Cardiac septum (tissue), 1 donor: Measurements from ENCODE around the gene RHBG. TPM values are rescaled to one million over a fixed set of nuclear protein-coding genes. Genes with fewer than 3 reads are reported as not detected.

Experiments
- DNase-seq: peaks from one replicate; pipeline ENCODE4 v3.0.0-alpha.2; 2020; ENCODE audit warnings: low spot score
- intact Hi-C: fragments of 100-400 bp; cut with DNase I; formaldehyde crosslinking; loops from one replicate; pipeline ENCODE4 v1.14.0; 2022
- total RNA-seq: library from RNA; stranded (reverse); fragmentation: NEBNext Ultra II Directional; extraction: Animal tissue kit (Norgen Biotek cat#: 25700); gene quantifications from one replicate; pipeline ENCODE4 v1.2.1, GENCODE V29; 2021
- donor health status: DM: no; HTN: no; CAD: no.

The RHBG gene
- total RNA-seq, 1 donor from 2014 or later: not detected

DNA sequence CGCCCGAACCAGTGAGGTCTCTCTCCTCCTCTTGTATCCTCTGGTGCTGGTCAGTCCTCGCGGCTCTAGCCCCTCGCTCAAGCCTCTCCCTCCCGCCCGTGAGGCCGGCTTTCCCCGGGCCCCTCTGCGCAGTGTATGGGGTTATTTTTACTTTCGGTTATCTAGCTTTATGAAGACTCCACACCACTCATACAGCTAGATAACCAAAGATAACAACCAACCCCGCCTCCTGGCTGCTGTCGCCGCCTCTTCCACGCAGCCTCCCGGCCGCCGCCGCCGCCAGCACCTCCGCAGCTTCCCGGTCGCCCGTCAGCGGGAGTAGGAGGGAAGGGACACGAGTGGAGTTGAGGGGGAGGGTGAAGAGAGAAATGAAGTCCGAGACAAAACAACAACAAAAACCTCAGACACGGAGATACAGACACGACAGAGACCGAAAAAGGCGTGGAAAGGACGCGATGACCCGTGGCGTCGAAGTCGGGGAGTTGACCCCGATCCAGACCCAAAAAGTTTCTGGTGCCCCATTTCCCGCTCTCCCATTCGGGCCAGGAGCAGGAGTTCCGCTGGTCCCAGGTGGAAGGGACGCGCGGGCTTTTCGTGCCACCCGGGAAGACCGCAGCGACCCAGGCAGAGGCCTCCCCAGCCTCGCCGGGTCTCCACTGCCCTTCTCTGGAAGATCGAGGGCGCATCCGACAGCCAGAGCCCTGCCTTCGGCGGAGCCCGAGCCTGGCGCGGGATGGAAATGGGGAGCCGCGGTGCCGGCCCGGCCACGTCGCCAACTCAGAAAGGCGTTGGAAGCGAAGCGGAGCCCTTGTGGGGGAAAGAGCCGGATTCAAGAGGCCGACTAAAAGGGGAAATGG is 51.4 kb downstream of the RHBG start:
- intact Hi-C loops: no loop called here
- no peak for DNase-seq

- peak; percentile 88 for DNase-seq
- intact Hi-C loops: no loop called here
Measured at GRCh38 chr1:156421062-156421938, 52.3 kb downstream of the RHBG start.

DNA sequence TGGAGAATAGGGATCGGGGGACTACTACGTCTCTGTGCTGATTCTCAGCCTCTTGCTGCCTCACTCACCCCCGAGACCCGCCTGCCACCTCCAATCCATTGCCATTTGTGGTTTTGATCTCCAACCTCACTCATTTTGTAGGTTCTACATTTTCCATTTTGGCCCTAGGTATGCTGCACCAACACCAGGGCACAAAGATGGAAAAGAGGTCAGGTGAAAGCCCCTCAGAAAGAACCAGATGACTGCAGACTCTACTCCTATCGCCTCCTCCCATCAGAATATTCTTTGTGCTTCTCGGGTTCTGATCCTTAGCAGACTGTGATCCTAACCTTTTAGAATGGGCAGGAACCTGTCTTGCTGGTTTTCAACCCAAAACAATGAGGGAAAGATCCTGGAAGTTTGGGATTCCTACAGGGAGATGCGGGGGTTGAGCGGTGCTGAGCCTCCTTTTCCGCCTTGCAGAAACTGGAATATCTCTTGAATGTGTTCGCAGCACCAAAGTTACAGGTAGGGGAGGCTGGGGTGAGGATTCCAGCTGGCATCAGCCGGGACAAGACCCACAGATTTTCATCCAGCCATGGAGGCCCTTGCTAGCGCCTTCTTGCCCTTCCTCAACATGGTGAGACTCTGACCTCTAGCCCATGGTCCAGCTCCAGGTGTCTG is 53.1 kb downstream of the RHBG start:
- DNase-seq: no peak
- intact Hi-C loops: no loop called here

- DNase-seq: no peak
- intact Hi-C loops: no loop called here
Measured at GRCh38 chr1:156422602-156423091, 53.6 kb downstream of the RHBG start.

- intact Hi-C loops: no loop called here
- no peak for DNase-seq
Measured at GRCh38 chr1:156423422-156424352, 54.7 kb downstream of the RHBG start.

GRCh38 chr1:156424806-156425432 is 55.9 kb downstream of the RHBG start:
- no peak for DNase-seq
- intact Hi-C loops: no loop called here

DNA sequence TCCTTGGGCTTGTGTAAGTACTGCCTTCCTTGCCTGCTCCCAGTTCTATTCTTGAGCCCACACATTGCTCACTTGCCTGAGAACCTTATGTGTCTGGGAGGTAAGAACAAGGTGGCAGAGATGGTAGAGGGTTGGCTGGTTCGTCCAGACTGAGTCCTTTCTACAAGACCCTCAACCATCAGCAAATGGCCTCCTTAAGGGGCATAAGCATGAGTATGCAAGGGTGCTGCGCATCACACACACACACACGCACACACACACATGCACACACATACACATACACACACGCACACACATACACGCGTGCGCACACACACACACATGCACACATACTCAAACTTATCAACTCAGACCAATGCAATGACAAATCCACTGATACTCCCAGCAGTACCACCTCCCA is 56.9 kb downstream of the RHBG start:
- intact Hi-C loops: no loop called here
- no peak for DNase-seq

DNA sequence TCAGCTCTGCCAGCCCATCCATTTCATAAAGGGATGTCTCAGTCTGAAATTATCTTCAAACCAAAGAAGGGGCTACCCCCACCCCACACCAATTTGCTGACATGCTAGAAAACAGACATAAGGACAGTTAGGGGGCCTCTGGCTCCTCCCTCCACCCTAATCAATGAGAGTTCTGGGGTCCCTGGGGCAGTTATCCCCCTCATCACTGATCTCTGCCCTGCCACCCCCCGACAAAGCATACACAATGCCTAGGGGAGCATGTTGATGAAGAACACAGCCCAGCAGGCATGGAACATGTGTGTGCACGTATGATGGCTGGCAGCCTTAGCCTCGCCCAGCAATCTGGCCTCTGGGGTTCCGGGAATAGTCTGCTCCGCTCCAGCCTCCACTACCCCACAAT is 58.9 kb downstream of the RHBG start:
- intact Hi-C loops: no loop called here

GRCh38 chr1:156428746-156429288 is 59.8 kb downstream of the RHBG start:
- no peak for DNase-seq
- intact Hi-C loops: no loop called here

More for the DNA sequence above, 58.9 kb downstream of the RHBG start:
- DNase-seq: no peak

- intact Hi-C loops: no loop called here
- DNase-seq: no peak
Measured at GRCh38 chr1:156429313-156430060, 60.5 kb downstream of the RHBG start.

GRCh38 chr1:156430303-156430702 is 61.3 kb downstream of the RHBG start:
- intact Hi-C loops: no loop called here
- no peak for DNase-seq

DNA sequence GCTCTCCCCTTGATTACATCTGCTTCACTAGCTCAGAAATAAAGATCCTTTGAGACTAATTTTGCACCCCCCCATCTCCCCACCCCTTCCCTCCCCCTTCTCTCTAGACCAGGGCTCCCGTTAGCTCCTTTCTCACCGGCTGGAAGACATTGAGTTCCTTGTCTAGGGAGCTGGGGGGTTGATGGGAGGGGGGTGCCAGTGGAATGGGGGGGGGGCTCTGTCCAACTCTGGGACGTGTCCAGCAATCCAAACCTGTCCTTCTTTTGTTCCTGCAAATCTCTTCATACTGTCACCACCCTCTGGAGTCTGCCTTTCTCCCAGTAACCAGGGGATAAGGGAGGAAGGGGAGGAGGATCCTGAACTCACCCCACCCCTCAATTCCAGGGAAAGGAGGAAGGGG is 61.9 kb downstream of the RHBG start:
- no peak for DNase-seq
- intact Hi-C loops: no loop called here

GRCh38 chr1:156431366-156431765 is 62.4 kb downstream of the RHBG start:
- intact Hi-C loops: no loop called here

GRCh38 chr1:156431769-156432668 is 63.0 kb downstream of the RHBG start:
- intact Hi-C loops: no loop called here
- no peak for DNase-seq

More at GRCh38 chr1:156431366-156431765, 62.4 kb downstream of the RHBG start:
- DNase-seq: no peak

DNA sequence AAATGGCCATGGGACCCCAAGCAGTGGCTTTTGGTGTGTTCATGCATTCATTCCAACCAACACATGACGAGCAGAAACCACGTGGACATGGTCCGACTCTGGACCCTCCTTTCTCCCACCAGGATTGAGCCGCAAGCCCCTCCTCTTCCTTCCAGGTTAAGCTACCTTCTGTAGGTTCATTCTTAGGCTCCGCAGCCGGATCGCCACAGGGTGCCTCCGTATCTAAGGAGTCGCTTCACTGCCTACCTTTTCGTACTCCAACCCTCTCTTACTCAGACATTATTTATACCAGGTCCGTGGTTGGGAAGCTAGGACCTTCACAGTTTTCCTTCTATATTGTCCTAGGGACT is 63.6 kb downstream of the RHBG start:
- DNase-seq: no peak
- intact Hi-C loops: no loop called here

DNA sequence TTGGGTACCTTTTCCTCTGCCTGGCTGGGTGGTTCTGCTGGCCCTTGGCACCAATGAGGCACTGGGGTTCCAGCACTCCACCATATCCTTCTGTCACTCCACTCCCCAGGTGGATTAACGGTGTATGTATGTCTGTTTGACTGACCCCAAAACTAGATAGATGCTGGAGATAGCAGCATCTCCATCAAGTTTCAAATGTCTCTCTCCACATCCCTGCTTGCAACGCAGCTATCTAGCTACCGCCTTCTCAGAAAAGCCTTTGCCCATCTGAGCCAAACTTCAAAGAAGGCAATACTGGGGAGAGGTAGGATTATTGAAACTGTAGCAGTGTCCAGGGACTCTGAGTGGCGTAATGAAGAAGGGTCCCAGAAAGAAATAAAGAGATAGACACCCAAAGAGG is 64.0 kb downstream of the RHBG start:
- intact Hi-C loops: no loop called here
- DNase-seq: no peak

GRCh38 chr1:156433602-156434001 is 64.6 kb downstream of the RHBG start:
- intact Hi-C loops: no loop called here

More at GRCh38 chr1:156433602-156434001, 64.6 kb downstream of the RHBG start:
- no peak for DNase-seq
